Endodermal cell (in vitro differentiated cells): ENCODE results near the gene A4GALT. TPM values are rescaled to one million over a fixed set of nuclear protein-coding genes. Genes with fewer than 3 reads are reported as not detected.

Source experiments
- DNase-seq: peaks from one replicate; pipeline ENCODE4 v3.0.0-alpha.2; 2017
- H3K27ac ChIP-seq: 2 replicates; pipeline ENCODE4 v1.5.1; 2013; ENCODE audit warnings: mild to moderate bottlenecking, low read depth, low read length, moderate library complexity
- H3K27me3 ChIP-seq: 2 replicates; pipeline ENCODE4 v1.6.1; 2013; ENCODE audit warnings: mild to moderate bottlenecking, low read length, moderate library complexity; ENCODE audit not compliant: insufficient read depth, control insufficient read depth, poor library complexity, severe bottlenecking
- H3K36me3 ChIP-seq: 2 replicates; pipeline ENCODE4 v1.7.0; 2013; ENCODE audit warnings: mild to moderate bottlenecking, low read length, moderate library complexity; ENCODE audit not compliant: control insufficient read depth, insufficient read depth
- H3K4me1 ChIP-seq: one replicate; pipeline ENCODE4 v1.7.0; 2013; ENCODE audit warnings: low read length; ENCODE audit not compliant: control insufficient read depth, insufficient read depth
- H3K4me3 ChIP-seq: 2 replicates; pipeline ENCODE4 v1.5.1; 2013; ENCODE audit warnings: mild to moderate bottlenecking, low read length, moderate library complexity
- H3K9ac ChIP-seq: 2 replicates; pipeline ENCODE4 v1.6.1; 2013; ENCODE audit warnings: mild to moderate bottlenecking, low read length, moderate library complexity; ENCODE audit not compliant: poor library complexity, severe bottlenecking; ENCODE audit errors: extremely low read depth
- H3K9me3 ChIP-seq: 2 replicates; pipeline ENCODE4 v1.6.1; 2013; ENCODE audit warnings: mild to moderate bottlenecking, low read length, moderate library complexity; ENCODE audit not compliant: control insufficient read depth
- H3K27ac Mint-ChIP-seq: 2 replicates; pipeline ENCODE4 v1.8.0; 2020; ENCODE audit warnings: mixed read lengths
- H3K27me3 Mint-ChIP-seq: 2 replicates; pipeline ENCODE4 v1.8.0; 2021; ENCODE audit warnings: mild to moderate bottlenecking, mixed read lengths; ENCODE audit not compliant: insufficient read depth
- H3K36me3 Mint-ChIP-seq: 2 replicates; pipeline ENCODE4 v1.8.0; 2020; ENCODE audit warnings: low read depth, mixed read lengths
- H3K4me1 Mint-ChIP-seq: 2 replicates; pipeline ENCODE4 v1.8.0; 2020; ENCODE audit warnings: mixed read lengths
- H3K4me3 Mint-ChIP-seq: 2 replicates; pipeline ENCODE4 v1.8.0; 2020; ENCODE audit warnings: mild to moderate bottlenecking, moderate library complexity, mixed read lengths
- H3K9me3 Mint-ChIP-seq: 2 replicates; pipeline ENCODE4 v1.8.0; 2020; ENCODE audit warnings: mild to moderate bottlenecking, mixed read lengths
- CTCF ChIP-seq: fragments of 200-600 bp; sonication (generic); conservative IDR thresholded peaks from 2 replicates; pipeline ENCODE4 v1.5.0; 2021; ENCODE audit warnings: antibody characterized with exemption, mild to moderate bottlenecking
- WGBS, 2 experiments: methylation state at CpG; one replicate each; pipeline versions ENCODE4 v1.1.5 to v1.1.7; 2013; ENCODE audit warnings: missing lambda C conversion rate in 2 of 2, mixed read lengths in 1 of 2; ENCODE audit not compliant: insufficient coverage in 1 of 2, insufficient read length in 1 of 2; 5-methylcytosine and 5-hydroxymethylcytosine counted together
- total RNA-seq, 2 donors: library from RNA; stranded (reverse); fragmentation: NEBNext Ultra II Directional in 1 of 2; extraction: Animal tissue kit (Norgen Biotek cat#: 25700) in 1 of 2; gene quantifications; 2 replicates in 1 of 2; 3 replicates in 1 of 2; pipeline ENCODE4 v1.2.1, GENCODE V29; 2021

The A4GALT gene
- total RNA-seq, 2 donors from 2014 or later = 5.3 to 7.7 TPM

- H3K36me3 ChIP-seq = no peaks in the 10 kb centered on the region
- Mint-ChIP-seq H3K36me3 (no peaks in the 10 kb centered on the region), H3K4me3 (no peak overlapping the region), H3K9me3 (no peaks in the 10 kb centered on the region), H3K27me3 (no peaks in the 10 kb centered on the region), H3K27ac (no peak overlapping the region), H3K4me1 (no peaks in the 10 kb centered on the region)
- no peaks in the 10 kb centered on the region for H3K9me3 ChIP-seq
- no peaks in the 10 kb centered on the region for H3K4me1 ChIP-seq
- no peak for TF ChIP-seq CTCF
- DNase-seq = no peak
- H3K27ac ChIP-seq = no peak overlapping the region
- H3K27me3 ChIP-seq = no peaks in the 10 kb centered on the region
- WGBS, 2 experiments = 73 to 74% methylated on average over 5 to 11 of the region's 11 CpGs
- no peak overlapping the region for H3K4me3 ChIP-seq
- H3K9ac ChIP-seq = no peak overlapping the region
Observed at GRCh38 chr22:42764895-42765363, 44.3 kb upstream of the A4GALT start.

GRCh38 chr22:42763965-42764480 is 43.4 kb upstream of the A4GALT start:
- Mint-ChIP-seq H3K27ac (no peak overlapping the region), H3K4me3 (no peak overlapping the region), H3K36me3 (no peaks in the 10 kb centered on the region), H3K4me1 (no peaks in the 10 kb centered on the region), H3K27me3 (no peaks in the 10 kb centered on the region), H3K9me3 (no peaks in the 10 kb centered on the region)
- Histone ChIP-seq H3K27ac (no peak overlapping the region), H3K9ac (no peak overlapping the region), H3K27me3 (no peaks in the 10 kb centered on the region), H3K4me1 (no peaks in the 10 kb centered on the region), H3K36me3 (no peaks in the 10 kb centered on the region), H3K9me3 (no peaks in the 10 kb centered on the region), H3K4me3 (no peak overlapping the region)
- no peak for DNase-seq
- 92% methylated on average over 5 to 13 of the region's 13 CpGs for WGBS, 2 experiments
- no peak for TF ChIP-seq CTCF

GRCh38 chr22:42760806-42761565 is 40.3 kb upstream of the A4GALT start:
- Mint-ChIP-seq H3K4me1 (peaks cover 5% of the 10 kb centered on the region), H3K27me3 (no peaks in the 10 kb centered on the region), H3K27ac (no peak overlapping the region), H3K9me3 (no peaks in the 10 kb centered on the region), H3K4me3 (no peak overlapping the region), H3K36me3 (no peaks in the 10 kb centered on the region)
- Histone ChIP-seq H3K9ac (no peak overlapping the region), H3K27ac (no peak overlapping the region), H3K4me3 (no peak overlapping the region), H3K4me1 (no peaks in the 10 kb centered on the region), H3K27me3 (no peaks in the 10 kb centered on the region), H3K36me3 (no peaks in the 10 kb centered on the region), H3K9me3 (no peaks in the 10 kb centered on the region)
- 87 to 98% methylated on average over 6 to 18 of the region's 18 CpGs for WGBS, 2 experiments
- TF ChIP-seq CTCF = no peak
- DNase-seq = no peak
